VCaP (cell line): Measurements from ENCODE around the gene BLMH.
A peak's percentile ranks its signal among the peaks of the same experiment; 100 is the strongest.
"Not testable (repeated sequence)": the region's sequence is repeated elsewhere in the genome, so short reads cannot be mapped to it uniquely, and the experiment has no call there.

Source experiments
- H3K27ac ChIP-seq: fragments of 450-650 bp; 2 replicates; pipeline ENCODE4 v1.5.1; 2017
- TF ChIP-seq, protein P1 (sequence below): fragments of 450-650 bp; conservative IDR thresholded peaks from 2 replicates; pipeline ENCODE4 v1.5.1; 2017; ENCODE audit warnings: mild to moderate bottlenecking, moderate library complexity

BLMH gene

DNA sequence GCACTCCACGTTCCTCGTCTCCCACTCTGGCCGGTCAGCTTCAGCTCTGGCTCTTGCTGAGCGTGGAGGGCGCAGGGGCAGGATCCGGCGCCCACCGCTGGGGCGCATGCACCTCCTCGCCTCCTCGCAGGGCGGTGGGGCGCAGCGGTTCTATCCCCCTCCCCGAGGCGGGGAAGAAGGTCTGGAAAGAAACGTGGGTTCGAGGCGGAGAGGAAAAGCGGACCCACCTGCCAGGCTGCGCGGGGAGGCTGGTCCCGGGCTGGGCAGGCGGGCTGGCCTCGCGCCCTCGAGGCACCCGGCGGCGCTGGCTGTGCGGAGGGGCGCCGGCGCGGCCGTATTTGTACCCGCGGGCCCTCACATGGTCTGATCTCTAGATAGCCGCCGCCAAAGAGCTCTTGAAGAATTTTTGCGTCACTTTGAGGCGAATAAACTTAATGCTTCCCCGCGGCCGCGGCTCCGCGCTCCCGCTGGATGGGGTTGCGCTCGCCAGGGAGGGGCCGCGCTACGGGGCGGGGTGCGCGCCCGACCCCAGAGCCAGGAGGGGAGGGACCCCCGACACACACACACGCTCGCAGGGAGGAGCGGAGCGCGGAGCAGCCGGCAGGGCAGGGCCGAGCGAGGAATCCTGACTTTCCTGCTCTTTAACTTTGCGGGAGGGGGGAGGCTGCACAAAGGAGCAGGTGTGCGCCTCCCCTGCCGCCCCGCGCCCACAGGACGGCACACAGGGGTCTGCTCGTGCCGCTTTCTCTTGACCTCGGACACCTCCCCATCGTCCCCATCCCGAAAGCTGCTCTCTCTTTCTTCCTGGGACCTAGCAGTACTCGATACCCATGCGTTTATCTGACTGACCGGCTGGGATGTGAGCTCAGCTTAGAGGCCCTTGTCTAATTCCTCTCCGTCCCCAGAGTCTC, 56.1 kb downstream of the BLMH start, which contains the start of gene SLC6A4:
TSS of gene SLC6A4 (minus strand) at position 312 of the 911 bp plus-strand sequence. CDS start 13,739 bp downstream, outside the sequence.
- TF ChIP-seq, protein P1, sequence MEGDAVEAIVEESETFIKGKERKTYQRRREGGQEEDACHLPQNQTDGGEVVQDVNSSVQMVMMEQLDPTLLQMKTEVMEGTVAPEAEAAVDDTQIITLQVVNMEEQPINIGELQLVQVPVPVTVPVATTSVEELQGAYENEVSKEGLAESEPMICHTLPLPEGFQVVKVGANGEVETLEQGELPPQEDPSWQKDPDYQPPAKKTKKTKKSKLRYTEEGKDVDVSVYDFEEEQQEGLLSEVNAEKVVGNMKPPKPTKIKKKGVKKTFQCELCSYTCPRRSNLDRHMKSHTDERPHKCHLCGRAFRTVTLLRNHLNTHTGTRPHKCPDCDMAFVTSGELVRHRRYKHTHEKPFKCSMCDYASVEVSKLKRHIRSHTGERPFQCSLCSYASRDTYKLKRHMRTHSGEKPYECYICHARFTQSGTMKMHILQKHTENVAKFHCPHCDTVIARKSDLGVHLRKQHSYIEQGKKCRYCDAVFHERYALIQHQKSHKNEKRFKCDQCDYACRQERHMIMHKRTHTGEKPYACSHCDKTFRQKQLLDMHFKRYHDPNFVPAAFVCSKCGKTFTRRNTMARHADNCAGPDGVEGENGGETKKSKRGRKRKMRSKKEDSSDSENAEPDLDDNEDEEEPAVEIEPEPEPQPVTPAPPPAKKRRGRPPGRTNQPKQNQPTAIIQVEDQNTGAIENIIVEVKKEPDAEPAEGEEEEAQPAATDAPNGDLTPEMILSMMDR: no peak
- H3K27ac ChIP-seq: peak within 1 kb of the TSS; percentile 19; the same call in 1 of the 2 replicates

DNA sequence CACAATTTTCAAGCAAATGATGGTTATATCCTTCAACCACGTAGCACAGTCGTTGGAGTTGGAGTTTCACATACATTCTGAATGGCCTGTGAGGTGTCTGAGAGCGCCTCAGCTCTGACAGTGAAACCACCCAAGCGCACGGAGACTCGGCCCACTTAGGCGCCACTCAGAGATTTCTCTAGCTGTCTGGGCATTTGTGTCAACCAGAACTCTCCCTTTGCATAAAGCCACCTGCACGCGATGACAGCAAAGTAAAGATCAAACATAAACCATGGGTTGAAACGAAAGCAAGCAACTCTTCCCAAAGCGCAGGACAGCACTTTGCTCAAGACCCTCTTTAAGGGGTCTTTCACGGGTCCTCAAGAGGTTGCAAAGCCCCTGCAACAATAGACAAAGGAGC, 56.8 kb downstream of the BLMH start:
- TF ChIP-seq, protein P1: no peak
- H3K27ac ChIP-seq: no peak overlapping the region

DNA sequence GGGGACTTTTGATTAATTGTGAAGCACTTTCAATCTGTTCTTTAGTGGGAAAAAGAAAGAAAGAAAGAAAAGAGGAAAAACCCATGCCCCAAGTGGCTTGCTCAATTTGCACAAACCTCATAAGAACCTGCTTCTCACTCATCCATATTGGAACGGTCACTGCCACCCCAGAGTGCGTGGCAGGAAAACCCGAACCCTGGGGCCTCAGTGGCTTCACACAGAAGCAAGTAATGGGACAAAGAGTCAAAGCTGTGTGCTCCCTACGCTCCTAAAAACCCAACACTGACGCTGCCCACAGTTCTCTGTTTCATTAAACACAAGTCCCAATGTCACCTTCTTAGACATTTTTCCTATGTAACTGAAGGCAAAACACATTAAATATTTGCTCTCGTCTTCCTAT, 57.4 kb downstream of the BLMH start:
- no peak overlapping the region for H3K27ac ChIP-seq
- TF ChIP-seq, protein P1: no peak

DNA sequence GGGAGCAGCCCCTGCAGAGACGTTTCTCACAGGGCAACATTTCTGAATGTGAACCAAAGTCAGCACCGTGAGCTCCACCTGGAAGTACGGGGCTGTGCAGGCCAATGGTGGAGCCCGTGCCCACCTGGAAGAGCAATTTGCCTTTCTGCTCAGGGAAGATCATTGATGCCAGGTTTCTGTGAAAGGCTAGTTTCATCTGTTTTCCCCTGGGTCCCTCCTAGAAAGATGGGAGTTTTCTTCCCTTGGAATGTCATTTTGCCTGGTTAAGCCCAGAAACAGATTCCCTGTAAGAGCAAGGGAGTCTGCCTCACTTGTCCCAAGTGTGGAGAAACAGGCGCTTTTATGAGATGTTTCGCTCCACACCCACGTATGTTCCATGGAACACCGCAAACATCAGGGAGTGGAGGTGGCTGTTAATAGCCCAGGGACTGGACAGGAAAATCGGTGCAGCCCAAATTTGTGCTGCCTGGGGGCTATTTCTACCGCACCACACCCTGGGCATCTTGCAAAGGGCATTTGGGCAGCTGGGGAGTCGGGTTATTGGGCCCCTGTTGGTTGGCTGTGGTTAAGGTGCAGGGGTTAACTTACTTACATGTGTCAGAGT, 58.8 kb downstream of the BLMH start:
- no peak overlapping the region for H3K27ac ChIP-seq
- TF ChIP-seq, protein P1: no peak

GRCh38 chr17:30232015-30232823, 59.5 kb downstream of the BLMH start:
- no peak overlapping the region for H3K27ac ChIP-seq
- TF ChIP-seq, protein P1: no peak

DNA sequence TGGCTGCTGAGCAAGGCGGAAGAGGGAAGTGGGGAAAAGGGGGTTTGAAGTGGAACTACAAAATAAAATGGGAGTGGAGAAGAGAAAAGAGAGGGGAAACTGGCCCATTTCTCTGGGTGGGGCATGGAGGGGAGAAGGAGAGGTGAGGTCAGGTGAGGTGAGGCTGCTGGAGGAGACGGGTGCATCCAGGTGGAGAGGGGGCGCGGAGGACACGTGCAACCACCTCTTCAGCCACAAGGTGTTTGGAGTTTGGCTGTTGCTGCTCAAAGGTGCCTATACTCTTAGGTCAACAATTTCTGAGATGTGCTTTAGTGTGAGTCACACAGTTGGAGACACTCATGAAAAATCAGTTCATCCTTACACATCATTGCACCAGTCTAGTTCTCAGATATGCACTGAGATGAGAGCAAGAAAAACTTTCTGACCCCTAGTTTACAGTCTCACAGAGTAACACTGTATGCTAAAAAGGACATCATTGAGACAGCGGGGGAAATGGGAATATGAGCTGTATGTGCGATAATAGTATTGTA, 61.1 kb downstream of the BLMH start:
- H3K27ac ChIP-seq: no peak overlapping the region
- TF ChIP-seq, protein P1: 0 out of 2 replicates have a peak, but pooled peaks have one; percentile 8

DNA sequence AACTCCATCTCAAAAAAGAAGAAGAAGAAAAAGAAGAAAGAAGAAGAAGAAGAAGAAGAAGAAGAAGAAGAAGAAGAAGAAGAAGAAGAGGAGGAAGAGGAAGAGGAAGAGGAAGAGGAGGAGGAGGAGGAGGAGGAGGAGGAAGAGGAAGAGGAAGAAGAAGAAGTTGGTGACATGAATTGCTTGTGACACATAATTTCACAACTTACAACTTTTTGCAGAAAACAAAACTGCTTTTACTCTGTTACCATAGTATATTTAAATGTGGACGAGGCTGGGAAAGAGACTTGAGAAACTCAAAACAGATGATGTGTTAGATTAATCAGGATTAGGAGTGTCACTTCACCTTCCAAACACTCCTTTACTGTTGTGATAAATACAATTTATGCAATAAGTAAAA, 61.7 kb downstream of the BLMH start:
- not testable (repeated sequence) for H3K27ac ChIP-seq
